T-helper 9 cell (primary cell): ENCODE results near the gene SERPINA3.
"Not testable (repeated sequence)": the region's sequence is repeated elsewhere in the genome, so short reads cannot be mapped to it uniquely, and the experiment has no call there.

ENCODE experiments used
- DNase-seq: peaks from one replicate; pipeline ENCODE4 v3.0.0-alpha.2; 2020

The SERPINA3 gene

DNA sequence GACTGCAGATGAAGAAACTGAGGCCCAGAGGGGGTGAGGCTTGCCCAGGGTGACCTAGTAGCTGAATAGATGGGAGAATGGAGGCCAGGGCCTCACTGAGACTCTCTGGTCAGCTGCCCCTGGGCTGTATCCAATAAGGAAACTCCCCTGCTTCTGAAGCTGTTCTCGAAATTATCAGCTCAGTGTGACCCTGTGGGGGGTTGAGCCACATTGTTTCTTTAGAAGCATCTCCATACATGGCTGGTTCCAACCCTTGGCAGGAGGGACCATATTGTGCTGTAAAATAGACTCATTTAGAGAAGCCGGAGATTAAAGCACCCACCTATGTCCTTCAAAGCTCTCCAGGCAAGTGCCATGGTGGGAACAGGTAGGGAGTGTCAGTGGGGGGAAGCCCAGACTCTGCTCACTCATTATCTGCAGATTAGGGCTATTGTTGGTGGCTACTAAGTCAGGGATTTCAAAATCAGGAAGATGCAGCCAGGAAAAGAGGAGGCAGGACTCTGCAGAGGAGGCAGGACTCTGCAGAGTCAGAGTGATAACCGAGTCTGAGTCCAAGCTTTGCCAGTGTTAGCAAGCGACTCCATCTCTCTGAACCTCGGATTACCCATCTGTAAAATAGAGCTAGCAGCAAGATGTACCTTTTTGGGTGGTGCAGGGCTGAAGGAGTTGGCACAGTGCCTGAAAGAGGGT, 27.5 kb upstream of the SERPINA3 start:
- DNase-seq = no peak

GRCh38 chr14:94586635-94587034, 25.6 kb upstream of the SERPINA3 start:
- DNase-seq = no peak

- no peak for DNase-seq
Measured at GRCh38 chr14:94588311-94588710, 23.9 kb upstream of the SERPINA3 start.

DNA sequence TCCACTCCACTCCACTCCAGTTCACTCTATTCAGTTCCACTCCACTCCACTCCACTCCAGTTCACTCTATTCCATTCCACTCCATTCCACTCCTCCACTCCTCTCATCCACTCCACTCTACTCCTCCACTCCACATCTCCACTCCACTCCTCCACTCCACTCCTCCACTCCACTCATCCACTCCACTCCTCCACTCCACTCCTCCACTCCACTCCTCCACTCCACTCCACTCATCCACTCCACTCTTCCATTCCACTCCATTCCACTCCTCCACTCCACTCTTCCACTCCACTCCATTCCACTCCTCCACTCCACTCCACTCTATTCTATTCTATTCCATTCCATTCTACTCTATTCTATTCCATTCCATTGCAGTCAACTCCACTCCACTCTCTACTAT, 21.1 kb upstream of the SERPINA3 start:
- no peak for DNase-seq

DNA sequence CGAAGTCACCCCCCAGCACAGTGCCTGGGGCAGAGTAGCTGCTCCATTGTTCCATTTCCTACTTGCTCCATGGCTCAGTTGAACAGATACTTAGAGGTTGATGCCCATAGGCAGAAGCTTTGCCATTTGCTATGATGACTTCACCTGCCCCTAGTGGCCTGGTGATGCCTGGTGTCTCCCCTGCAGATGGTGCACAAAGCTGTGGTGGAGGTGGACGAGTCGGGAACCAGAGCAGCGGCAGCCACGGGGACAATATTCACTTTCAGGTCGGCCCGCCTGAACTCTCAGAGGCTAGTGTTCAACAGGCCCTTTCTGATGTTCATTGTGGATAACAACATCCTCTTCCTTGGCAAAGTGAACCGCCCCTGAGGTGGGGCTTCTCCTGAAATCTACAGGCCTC, 20.3 kb upstream of the SERPINA3 start:
- no peak for DNase-seq

- no peak for DNase-seq
Measured at GRCh38 chr14:94592457-94592856, 19.7 kb upstream of the SERPINA3 start.

GRCh38 chr14:94593376-94593748, 18.8 kb upstream of the SERPINA3 start:
- no peak for DNase-seq

DNA sequence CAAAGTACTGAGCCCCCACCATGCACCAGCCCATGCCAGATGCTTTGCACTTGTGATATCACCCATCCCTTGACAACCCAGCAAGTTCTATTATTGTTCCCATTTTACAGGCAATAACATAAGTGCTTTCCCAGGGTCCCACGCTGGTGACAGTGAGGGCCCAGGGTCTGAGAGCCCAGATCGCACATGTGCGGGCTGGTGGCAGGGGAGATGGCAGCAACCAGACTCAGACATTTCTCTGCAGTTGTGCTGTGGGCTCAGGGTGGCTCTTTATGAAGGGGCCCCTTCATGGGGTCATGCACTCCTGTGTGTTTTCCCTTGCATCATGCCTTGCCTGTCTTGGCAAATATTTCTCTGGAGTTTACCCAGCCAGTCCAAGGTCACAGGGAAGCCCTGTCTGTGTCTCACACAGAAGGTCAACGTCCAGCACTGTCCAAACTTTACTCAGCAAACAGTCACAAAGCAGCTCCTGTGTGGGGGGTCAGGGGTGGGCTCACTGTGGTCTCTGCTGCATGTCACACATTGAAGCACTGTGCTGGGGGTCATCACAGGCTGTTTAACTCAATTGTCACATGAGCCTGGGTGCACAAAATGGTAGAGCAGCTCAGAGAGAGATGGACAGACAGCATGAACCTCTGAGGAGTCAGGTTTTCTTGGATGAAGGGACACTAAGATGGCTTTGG, 18.3 kb upstream of the SERPINA3 start:
- no peak for DNase-seq

DNA sequence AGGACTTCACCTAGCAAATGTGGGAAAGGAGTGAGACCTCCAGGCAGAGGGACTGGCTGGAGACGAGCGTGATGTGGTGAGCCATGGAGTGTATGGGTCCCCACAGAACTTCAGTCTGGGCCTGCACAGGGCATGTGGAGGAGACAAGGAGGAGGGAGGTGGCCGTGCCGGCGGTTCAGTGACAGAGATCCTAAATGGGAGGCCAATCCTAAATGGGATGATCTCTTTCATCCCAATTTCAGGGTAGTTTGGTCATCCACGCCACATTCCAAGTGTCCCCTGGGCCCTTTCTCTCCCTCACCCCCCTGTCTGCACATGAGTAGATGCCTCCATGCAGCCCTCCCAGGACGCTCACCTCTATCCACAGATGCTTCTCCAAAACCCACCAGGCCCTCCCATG, 17.8 kb upstream of the SERPINA3 start:
- no peak for DNase-seq

- no peak for DNase-seq
Measured at GRCh38 chr14:94595912-94596311, 16.3 kb upstream of the SERPINA3 start.

GRCh38 chr14:94596361-94596760, 15.8 kb upstream of the SERPINA3 start:
- no peak for DNase-seq

DNA sequence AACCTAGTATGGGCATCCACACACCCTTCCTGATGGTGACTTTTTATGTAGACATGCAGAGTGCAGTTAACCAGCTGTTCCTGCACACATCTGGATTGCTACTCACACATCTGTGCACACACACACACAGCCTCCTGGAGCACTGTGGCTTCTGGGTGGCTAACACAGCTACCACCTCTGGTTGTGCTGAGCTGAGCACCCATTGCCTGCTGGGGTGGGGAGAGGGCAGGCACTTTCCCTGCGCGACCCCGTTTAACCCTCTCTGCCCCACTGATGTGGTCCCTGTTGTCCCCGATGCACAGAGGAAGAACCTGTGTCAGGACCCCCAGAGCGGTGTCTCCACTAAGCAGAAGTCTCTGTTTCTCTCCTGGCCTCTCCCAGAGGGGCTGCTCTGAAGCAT, 14.4 kb upstream of the SERPINA3 start:
- DNase-seq = no peak

DNA sequence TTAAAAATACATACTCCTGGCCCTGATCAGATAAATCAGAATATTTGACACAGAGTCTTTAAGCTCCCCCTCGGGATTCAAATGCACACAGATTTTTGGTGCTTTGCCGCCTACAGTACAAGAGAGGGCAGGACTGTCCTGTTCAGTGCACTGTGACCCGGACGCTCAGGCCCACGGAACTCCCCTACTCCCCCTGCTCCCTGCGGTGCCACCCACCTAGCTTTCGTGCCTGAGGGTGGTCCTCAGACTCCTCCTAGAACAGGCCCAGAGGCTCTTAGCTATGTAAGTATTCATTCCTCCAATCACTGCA, 13.7 kb upstream of the SERPINA3 start:
- no peak for DNase-seq

DNA sequence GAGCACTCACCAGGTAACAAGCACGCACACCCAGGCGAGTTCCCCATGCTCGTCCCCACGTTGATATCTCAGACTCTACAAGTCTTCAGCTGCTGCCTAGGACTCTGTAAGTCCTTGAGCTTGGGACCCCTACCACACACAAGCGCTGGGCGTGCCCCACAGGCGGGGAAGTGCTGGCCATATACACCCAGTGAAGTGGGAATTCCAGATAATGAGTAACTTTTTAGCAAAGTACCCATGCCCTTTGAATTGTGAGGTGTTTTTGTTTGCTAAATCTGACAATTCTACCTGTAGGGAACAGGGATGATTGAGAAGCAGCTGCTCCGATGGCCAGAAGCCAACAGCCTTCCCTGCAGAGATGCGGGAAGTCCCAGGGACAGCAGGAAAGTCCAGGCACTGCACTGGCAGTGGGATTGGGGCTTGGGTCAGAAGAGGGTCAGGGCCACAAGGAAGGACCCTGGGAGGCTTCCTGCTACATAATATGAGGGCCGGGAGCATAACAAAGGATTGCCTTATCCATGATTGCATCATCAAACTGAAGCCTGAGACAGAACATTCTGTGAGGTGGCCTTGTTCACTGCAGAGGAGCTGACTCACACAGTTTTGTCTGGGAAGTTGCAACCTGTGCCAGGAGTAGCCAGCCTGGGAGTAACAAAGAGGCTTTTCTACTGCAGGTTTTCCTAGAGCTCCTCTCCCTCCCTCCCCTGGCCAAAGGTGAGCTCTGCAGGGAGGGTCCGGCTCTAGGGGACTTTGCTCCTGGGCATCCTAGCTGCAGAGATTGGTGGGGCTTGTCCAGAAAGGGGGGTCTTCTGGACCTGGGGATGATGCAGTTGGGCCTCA, 13.2 kb upstream of the SERPINA3 start:
- no peak for DNase-seq

DNA sequence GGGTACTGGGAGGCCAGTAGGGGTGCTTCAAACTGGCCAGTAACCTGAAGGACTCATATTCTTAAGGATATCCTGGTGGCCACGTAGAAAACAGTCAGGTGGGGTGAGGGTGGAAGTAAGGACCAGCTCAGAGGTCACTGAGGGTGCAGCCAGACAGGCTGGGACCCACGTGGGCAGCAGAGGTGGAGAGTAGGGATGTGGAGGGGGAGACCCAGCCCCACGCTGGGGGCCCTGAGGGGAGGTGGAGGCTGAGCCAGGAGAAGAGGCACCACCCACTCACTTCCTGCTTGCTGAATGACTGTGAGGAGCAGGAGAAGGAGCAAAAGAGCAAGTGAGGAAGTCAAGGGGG, 12.6 kb upstream of the SERPINA3 start:
- DNase-seq = no peak

GRCh38 chr14:94600148-94600545, 12.0 kb upstream of the SERPINA3 start:
- DNase-seq = no peak

DNA sequence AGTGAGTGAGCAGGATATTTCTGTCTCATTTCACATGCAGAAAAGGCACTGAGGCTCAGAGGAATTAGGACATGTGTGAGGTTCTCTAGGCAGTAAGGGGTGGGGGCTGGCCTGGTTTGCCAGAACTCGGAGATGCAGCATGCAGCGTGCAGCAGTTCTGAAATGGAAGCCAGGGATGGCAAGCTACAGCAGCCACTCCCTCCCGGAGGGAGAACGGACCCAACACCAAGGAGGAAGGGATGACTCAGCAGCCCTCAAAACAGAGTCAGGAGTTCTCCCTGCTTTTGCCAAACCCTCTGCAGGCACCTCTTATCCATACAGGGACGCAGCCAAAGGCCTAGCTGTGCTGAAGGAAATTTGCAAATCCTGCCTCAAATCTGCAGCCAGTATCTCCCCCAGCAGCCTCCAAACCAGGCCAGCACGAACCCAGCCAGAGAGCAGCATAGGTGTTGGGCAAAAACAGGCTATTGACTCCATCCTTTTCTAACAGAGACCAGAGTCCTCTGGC, 10.3 kb upstream of the SERPINA3 start:
- no peak for DNase-seq

GRCh38 chr14:94602722-94603121, 9.5 kb upstream of the SERPINA3 start:
- DNase-seq = no peak

DNA sequence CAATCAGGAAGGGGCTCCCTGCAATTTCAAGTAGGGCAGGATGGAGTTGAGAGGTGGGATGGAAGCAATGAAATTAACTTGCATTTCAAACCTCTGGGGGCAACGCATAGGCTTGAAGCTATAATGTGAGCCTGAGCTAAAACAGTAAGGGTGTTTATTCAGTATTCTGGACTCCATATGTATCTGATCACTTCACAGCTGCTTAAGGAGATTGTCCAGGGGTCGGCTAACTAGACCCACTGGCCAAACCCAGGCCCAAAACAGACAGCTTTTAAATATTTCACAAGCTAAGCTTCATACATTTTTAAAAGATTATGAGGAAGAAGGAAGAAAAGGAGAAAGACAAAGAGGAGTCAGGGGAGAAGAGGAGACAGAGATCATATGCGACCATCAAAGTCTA, 6.8 kb upstream of the SERPINA3 start:
- no peak for DNase-seq

DNA sequence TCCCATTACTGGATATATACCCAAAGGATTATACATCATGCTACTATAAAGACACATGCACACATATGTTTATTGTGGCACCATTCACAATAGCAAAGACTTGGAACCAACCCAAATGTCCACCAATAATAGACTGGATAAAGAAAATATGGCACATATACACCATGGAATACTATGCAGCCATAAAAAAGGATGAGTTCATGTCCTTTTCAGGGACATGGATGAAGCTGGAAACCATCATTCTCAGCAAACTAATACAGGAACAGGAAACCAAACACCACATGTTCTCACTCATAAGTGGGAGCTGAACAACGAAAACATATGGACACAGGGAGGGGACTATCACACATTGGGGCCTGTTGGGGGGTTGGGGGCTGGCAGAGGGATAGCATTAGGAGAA, 3.2 kb upstream of the SERPINA3 start:
- not testable (repeated sequence) for DNase-seq

DNA sequence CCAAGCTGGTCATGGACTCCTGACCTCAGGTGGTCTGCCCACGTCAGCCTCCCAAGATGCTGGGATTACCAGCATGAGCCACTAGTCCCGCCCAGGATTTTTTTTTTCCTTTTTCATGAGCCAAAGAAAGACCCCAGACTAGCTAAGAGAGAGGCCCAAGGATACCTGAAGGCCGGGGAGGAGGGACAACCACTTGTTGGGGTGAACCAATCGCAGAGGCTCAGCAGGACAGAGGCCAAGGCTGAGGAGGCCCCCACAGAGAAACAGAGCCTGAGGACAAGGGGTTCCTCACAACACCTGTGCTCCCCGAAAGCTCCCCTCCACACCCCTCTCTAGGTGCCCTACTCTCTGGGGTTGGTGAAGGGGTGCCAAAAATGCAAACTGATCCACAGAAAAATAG, 1.0 kb upstream of the SERPINA3 start:
- no peak for DNase-seq

- no peak for DNase-seq
Measured at GRCh38 chr14:94612580-94613554, 676 bp downstream of the SERPINA3 start.
